ELF-1 (cell line): Measurements from ENCODE around the gene SLC16A5.
A peak's percentile ranks its signal among the peaks of the same experiment; 100 is the strongest.
"Not testable (repeated sequence)": the region's sequence is repeated elsewhere in the genome, so short reads cannot be mapped to it uniquely, and the experiment has no call there.

Experiments
- DNase-seq: peaks from one replicate; pipeline ENCODE4 v3.0.0-alpha.2; 2016; ENCODE audit warnings: low read depth, low spot score

Gene SLC16A5

DNA sequence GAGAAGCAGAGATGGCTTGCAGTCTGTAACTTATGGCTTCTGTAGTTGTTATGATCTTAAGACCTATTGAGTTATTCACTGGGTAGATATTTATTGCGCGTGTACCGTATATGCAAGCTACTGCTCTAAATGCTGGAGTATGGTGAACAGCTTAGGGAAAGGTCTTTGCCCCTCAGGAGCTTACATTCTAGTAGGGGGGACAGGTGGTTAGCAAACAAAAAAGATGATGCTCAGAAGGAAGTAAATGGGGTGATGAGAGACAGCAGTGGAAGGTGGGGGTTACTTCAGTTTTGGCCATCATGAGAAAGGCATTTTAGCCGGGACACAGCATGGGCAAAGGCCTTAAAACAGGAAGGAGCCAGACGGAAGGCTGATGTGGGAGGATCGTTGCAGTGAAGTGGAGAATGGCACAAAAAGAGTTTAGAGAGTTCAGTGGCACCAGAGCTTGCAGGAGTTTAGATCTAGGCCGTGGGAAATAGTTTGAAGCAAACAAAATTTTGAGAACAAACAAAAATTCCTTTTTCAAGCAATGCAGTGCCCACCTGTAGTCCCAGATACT lies 24.1 kb downstream of the SLC16A5 start:
- DNase-seq: no peak

- peak; percentile 95 for DNase-seq
These were observed 26.2 kb downstream of the SLC16A5 start for GRCh38 chr17:75113798-75114551.

- DNase-seq: no peak
These were observed 27.0 kb downstream of the SLC16A5 start for GRCh38 chr17:75114552-75115314.

GRCh38 chr17:75115555-75115954 lies 27.8 kb downstream of the SLC16A5 start:
- no peak for DNase-seq

GRCh38 chr17:75116737-75117136 lies 29.0 kb downstream of the SLC16A5 start:
- DNase-seq: no peak

DNA sequence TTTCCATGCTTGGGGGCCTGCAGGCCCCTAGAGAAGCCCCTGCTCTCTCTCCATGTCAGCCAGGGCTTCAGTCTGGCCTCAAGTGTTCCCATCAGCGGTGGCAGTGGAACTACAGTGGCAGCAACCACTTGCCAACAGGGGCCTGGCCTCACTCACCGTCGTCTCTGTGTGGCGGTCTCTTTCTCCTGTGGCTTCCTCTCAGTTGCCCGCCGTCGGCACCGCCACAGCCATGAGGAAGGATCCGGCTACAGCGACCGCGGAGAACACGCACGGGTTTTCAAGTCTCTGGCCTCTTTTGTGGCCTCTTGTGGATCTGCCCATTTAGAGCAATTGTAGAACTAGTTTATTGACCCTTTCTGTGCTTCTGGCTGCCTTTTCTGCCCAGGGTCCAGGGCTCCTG lies 30.6 kb downstream of the SLC16A5 start:
- no peak for DNase-seq

DNA sequence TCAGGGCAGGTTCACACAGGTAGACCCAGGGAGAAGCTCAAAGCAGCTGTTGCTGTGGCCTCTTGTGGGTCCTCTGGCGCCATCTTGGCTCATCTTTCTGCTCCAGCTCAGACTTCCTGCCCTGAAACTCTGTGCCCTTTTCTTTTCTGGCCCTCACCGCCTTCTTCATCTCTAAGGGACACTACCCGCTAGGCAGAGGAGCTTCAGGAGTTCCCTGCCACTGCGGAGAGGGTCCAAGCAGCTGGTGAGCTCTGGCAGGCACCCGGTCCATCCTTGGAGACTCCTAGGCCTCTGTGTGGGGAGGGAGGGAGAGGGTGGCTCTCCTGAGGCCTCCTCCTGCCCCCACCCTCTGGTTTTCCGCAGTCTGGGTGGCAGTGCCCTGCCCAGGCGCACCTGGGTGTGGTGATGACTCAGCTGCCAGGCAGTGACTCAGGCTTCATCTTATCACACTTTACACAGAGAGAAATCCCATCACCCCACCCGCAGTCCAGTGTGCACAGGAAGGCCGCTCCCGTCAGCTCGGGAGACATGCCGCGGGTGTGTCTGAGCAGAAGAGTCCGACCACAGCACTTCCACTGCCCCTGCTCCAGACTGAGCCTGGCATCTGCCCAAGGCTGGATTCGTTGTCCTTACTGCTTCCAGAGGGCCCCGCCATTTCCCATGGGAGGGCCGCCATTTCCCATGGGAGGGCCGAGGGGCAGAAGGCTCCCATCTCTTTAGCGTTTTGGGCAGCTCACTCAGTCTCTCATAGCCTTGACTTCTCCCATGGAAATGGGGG lies 36.5 kb downstream of the SLC16A5 start:
- peak; percentile 35 for DNase-seq

GRCh38 chr17:75124819-75125162 lies 37.0 kb downstream of the SLC16A5 start:
- no peak for DNase-seq

- no peak for DNase-seq
These were observed 38.2 kb downstream of the SLC16A5 start for GRCh38 chr17:75125984-75126383.

- DNase-seq: no peak
These were observed 39.2 kb downstream of the SLC16A5 start for GRCh38 chr17:75126954-75127353.

DNA sequence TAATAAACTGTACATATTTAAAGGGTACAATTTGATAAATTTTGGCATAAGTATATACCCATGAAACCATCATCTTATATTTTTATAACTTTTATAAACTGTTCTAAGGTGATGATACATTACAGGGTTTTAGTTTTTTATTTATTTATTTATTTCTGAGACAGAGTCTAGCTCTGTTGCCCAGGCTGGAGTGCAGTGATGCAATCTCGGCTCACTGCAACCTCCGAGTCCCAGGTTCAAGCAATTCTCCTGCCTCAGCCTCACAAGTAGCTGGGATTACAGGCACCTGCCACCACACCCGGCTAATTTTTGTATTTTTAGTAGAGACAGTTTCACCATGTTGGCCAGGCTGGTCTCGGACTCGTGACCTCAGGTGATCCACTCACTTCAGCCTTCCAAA lies 40.2 kb downstream of the SLC16A5 start:
- DNase-seq: not testable (repeated sequence)

GRCh38 chr17:75128694-75129505 lies 41.1 kb downstream of the SLC16A5 start:
- no peak for DNase-seq

- DNase-seq: no peak
These were observed 41.8 kb downstream of the SLC16A5 start for GRCh38 chr17:75129576-75129975.

- DNase-seq: no peak
These were observed 42.4 kb downstream of the SLC16A5 start for GRCh38 chr17:75130059-75130631.

GRCh38 chr17:75130632-75131277 lies 43.0 kb downstream of the SLC16A5 start:
- peak; percentile 84 for DNase-seq

DNA sequence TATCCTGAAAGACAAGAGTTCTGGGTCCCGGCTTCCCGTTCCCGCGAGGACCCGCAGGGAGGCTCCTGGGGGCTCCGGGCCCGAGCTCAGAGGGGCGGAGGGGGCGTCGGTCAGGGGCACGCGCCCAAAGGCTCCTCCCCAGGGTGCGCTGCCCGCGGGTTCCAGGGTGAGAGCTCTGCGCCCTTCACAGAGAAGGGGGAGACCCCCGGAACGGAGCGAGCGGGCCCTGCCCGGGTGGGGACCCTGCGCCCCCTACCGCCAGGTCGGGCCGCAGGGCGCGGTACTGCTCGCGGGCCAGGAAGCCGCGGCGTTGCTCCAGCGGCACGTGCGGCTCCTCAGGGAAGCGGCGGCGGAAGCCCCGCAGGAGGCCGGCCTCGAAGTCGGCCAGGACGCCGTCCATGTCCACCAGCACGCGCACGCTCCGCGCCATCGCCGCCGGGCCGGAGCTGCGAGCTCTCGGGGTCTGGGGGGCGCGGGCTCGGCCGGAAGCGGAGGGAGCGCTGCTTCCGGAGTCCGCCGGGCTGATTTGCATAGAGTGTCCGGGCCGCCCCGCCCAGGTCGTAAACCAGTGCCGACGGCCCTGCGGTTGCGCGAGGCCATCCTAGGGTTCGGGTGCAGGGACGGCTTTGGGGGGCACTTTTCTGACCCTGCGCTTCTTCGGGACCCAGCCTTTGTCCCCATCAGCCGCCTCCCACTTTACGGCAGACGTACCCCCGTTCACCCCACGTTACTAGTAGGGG lies 43.7 kb downstream of the SLC16A5 start, which contains the start of gene NT5C:
NT5C (minus strand) TSS at position 465 of the 740 bp plus-strand sequence; CDS start at position 430, 35 bp downstream.
- peak; percentile 89 for DNase-seq

- not testable (repeated sequence) for DNase-seq
These were observed 44.6 kb downstream of the SLC16A5 start for GRCh38 chr17:75132018-75133000.

DNA sequence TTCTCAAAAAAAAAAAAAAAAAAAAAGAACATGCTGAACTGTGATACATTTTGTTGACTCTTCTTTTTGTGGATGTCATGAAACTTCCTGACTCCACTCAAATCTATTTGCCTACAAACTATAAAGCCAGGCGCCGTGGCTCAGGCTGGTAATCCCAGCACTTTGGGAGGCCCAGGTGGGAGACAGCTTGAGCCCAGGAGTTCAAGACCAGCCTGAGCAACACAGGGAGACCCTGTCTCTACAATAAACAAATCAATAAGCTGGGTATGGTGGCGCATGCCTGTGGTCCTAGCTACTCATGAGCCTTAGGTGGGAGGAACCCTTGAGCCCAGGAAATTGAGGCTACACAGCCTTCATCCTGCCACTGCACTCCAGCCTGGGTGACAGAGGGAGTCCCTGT lies 45.2 kb downstream of the SLC16A5 start:
- no peak for DNase-seq
